ENCODE data around the gene RRP1B. TPM values are rescaled to one million over a fixed set of nuclear protein-coding genes. Genes with fewer than 3 reads are reported as not detected.

The RRP1B gene
- total RNA-seq, 3 donors from 2014 or later, result 17.1 to 22.6 (median 22.1) TPM

GRCh38 chr21:43663033-43663432 lies 3.7 kb downstream of the RRP1B start:
- Histone ChIP-seq H3K36me3 (no peaks in the 10 kb centered on the region), H3K27ac (no peak overlapping the region), H3K4me1 (peaks cover 0 to 6% of the 10 kb centered on the region in 2 donors), H3K4me3 (no peak overlapping the region), H3K9me3 (no peaks in the 10 kb centered on the region), H3K27me3 (no peaks in the 10 kb centered on the region)
- no peak for DNase-seq (ENCODE audit: low spot score in 2 of 2)
- TF ChIP-seq POLR2A (IDR thresholded peaks at IDR 0.05), result no peak
- no peak for TF ChIP-seq POLR2AphosphoS5 (IDR thresholded peaks at IDR 0.05)
- TF ChIP-seq CTCF (IDR thresholded peaks at IDR 0.05), result no peak
- intact Hi-C loops (cut with DNase I; ENCODE audit: low total_unique reads), result no loop called here

- no peaks in the 10 kb centered on the region for H3K9me3 ChIP-seq
Measured at GRCh38 chr21:43664358-43664757, 5.0 kb downstream of the RRP1B start.

GRCh38 chr21:43665879-43666278 lies 6.5 kb downstream of the RRP1B start:
- no peaks in the 10 kb centered on the region for H3K36me3 ChIP-seq
- DNase-seq (ENCODE audit: low spot score in 2 of 2), result no peak
- intact Hi-C loops (cut with DNase I; ENCODE audit: low total_unique reads), result no loop called here
- H3K4me1 ChIP-seq, result no peaks in the 10 kb centered on the region
- TF ChIP-seq CTCF (IDR thresholded peaks at IDR 0.05) (no peak), POLR2AphosphoS5 (IDR thresholded peaks at IDR 0.05) (no peak), POLR2A (IDR thresholded peaks at IDR 0.05) (no peak)
- no peaks in the 10 kb centered on the region for H3K9me3 ChIP-seq
- H3K4me3 ChIP-seq, result no peak overlapping the region
- H3K27ac ChIP-seq, result no peak overlapping the region
- no peaks in the 10 kb centered on the region for H3K27me3 ChIP-seq

More at GRCh38 chr21:43664358-43664757, 5.0 kb downstream of the RRP1B start:
- TF ChIP-seq POLR2AphosphoS5 (IDR thresholded peaks at IDR 0.05) (no peak), POLR2A (IDR thresholded peaks at IDR 0.05) (no peak), CTCF (IDR thresholded peaks at IDR 0.05) (no peak)
- Histone ChIP-seq H3K36me3 (no peaks in the 10 kb centered on the region), H3K4me1 (no peaks in the 10 kb centered on the region), H3K27ac (no peak overlapping the region), H3K27me3 (no peaks in the 10 kb centered on the region), H3K4me3 (no peak overlapping the region)
- intact Hi-C loops (cut with DNase I; ENCODE audit: low total_unique reads), result no loop called here
- DNase-seq (ENCODE audit: low spot score in 2 of 2), result no peak

GRCh38 chr21:43667191-43667904 lies 8.0 kb downstream of the RRP1B start:
- no peaks in the 10 kb centered on the region for H3K27me3 ChIP-seq
- intact Hi-C loops (cut with DNase I; ENCODE audit: low total_unique reads), result no loop called here
- no peak overlapping the region for H3K27ac ChIP-seq
- no peak for TF ChIP-seq POLR2AphosphoS5 (IDR thresholded peaks at IDR 0.05)
- no peak for TF ChIP-seq CTCF (IDR thresholded peaks at IDR 0.05)
- no peak for TF ChIP-seq POLR2A (IDR thresholded peaks at IDR 0.05)
- no peak overlapping the region for H3K4me3 ChIP-seq
- no peak for DNase-seq (ENCODE audit: low spot score in 2 of 2)
- no peaks in the 10 kb centered on the region for H3K9me3 ChIP-seq
- H3K4me1 ChIP-seq, result no peaks in the 10 kb centered on the region
- H3K36me3 ChIP-seq, result no peaks in the 10 kb centered on the region

- Histone ChIP-seq H3K4me1 (no peaks in the 10 kb centered on the region), H3K4me3 (no peak overlapping the region), H3K9me3 (no peaks in the 10 kb centered on the region), H3K27me3 (no peaks in the 10 kb centered on the region), H3K36me3 (no peaks in the 10 kb centered on the region), H3K27ac (no peak overlapping the region)
- TF ChIP-seq POLR2A (IDR thresholded peaks at IDR 0.05) (no peak), CTCF (IDR thresholded peaks at IDR 0.05) (no peak), POLR2AphosphoS5 (IDR thresholded peaks at IDR 0.05) (no peak)
- intact Hi-C loops (cut with DNase I; ENCODE audit: low total_unique reads), result no loop called here
- DNase-seq (ENCODE audit: low spot score in 2 of 2), result no peak
Measured at GRCh38 chr21:43669828-43670605, 10.7 kb downstream of the RRP1B start.
